ENCODE measurements around the gene DDX28. TPM values are rescaled to one million over a fixed set of nuclear protein-coding genes. Genes with fewer than 3 reads are reported as not detected.

DDX28 gene, protein sequence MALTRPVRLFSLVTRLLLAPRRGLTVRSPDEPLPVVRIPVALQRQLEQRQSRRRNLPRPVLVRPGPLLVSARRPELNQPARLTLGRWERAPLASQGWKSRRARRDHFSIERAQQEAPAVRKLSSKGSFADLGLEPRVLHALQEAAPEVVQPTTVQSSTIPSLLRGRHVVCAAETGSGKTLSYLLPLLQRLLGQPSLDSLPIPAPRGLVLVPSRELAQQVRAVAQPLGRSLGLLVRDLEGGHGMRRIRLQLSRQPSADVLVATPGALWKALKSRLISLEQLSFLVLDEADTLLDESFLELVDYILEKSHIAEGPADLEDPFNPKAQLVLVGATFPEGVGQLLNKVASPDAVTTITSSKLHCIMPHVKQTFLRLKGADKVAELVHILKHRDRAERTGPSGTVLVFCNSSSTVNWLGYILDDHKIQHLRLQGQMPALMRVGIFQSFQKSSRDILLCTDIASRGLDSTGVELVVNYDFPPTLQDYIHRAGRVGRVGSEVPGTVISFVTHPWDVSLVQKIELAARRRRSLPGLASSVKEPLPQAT
- 14.8 TPM for polyA plus RNA-seq (2012; ENCODE audit: low read depth, missing spikeins)

DNA sequence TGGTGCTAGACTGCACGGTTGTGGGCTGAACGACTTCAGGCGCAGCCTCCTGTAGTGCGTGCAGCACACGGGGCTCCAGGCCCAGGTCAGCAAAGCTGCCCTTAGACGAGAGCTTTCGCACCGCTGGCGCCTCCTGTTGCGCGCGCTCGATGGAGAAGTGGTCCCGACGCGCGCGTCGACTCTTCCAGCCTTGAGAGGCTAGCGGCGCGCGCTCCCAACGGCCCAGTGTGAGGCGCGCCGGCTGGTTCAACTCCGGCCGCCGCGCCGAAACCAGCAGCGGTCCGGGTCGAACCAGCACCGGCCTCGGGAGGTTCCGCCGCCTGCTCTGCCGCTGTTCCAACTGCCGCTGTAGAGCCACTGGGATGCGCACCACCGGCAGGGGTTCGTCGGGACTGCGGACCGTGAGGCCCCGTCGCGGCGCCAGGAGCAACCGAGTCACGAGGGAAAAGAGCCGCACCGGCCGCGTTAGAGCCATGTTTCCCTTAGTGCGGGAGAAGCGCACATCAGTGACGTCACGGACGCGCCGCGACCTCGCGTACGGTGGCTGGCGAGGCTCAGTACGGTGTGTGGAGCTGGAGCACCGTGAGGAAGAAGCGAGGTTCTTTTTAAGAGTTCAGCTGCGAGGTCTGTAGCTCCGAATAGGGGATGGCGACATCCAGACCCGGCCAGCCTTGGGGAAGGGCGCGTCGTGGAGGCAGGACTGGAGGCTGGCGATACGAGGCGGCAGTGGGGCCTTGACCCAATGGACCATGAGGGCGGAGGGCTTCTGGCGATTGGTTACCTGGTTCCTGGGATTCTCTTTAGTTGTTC lies at the start of gene DDX28, which contains the start of gene DUS2:
DDX28 (minus strand) TSS at position 505 of the 810 bp plus-strand sequence; CDS start at position 475, 30 bp downstream.
DUS2 (plus strand) TSS at position 557 of the 810 bp plus-strand sequence. CDS start 14,740 bp downstream, outside the sequence.
- DNase-seq (ENCODE audit: insufficient read length, low spot score) = peak; percentile 85
- TF ChIP-seq TAF1 (IDR thresholded peaks at IDR 0.05; ENCODE audit: low read depth, low read length) (peak; percentile 93), POLR2AphosphoS5 (IDR thresholded peaks at IDR 0.05; ENCODE audit: low read depth, low read length) (peak; percentile 86), POLR2A (IDR thresholded peaks at IDR 0.05; ENCODE audit: low read depth, low read length) (peak; percentile 84), PAX5 (IDR thresholded peaks at IDR 0.05; ENCODE audit: insufficient read depth, low read length, severe bottlenecking) (no peak), SPI1 (IDR thresholded peaks at IDR 0.05; ENCODE audit: low read depth, low read length) (no peak), POU2F2 (IDR thresholded peaks at IDR 0.05; ENCODE audit: low read depth, low read length) (0 out of 2 replicates have a peak, but pooled peaks have one; percentile 24)
- peak; percentile 93 for FAIRE-seq

DNA sequence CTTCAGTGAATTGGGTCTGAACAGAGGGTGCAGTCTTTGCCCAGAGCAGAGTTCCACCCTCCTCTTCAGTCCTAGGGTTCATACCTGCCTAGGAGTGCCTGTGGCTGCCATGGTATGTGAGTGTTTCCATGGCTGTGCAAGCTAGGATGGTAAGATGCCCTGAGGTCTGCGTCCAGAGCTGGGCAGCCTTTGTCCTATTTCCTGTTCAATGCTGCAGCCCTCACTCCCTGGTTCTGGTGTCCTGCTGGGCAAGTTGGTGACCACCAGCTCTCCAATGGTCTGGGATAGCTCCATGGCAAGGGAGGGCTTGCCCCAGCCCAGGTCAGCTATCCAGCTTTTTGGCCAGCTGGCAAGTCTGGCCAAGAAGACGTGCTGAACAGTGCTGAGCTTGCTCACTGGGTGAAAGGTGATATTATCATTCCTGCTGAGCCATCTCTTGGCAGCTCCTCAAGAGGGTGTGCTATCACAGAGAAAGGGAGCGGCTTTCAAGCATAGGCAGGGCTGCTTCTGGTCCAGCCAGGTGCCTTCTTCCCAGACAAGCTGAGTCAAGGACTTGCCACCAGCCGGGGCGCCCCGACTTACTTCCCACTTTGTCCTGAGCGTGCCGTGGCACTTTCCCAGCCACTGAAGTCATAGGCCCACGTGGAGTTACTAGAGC lies 49.1 kb upstream of the DDX28 start:
- DNase-seq (ENCODE audit: insufficient read length, low spot score) (no peak), FAIRE-seq (peak; percentile 71)
- TF ChIP-seq POLR2AphosphoS5 (IDR thresholded peaks at IDR 0.05; ENCODE audit: low read depth, low read length) = no peak
- TF ChIP-seq POU2F2 (IDR thresholded peaks at IDR 0.05; ENCODE audit: low read depth, low read length) = no peak
- TF ChIP-seq SPI1 (IDR thresholded peaks at IDR 0.05; ENCODE audit: low read depth, low read length) = no peak
- TF ChIP-seq TAF1 (IDR thresholded peaks at IDR 0.05; ENCODE audit: low read depth, low read length) = no peak
- no peak for TF ChIP-seq PAX5 (IDR thresholded peaks at IDR 0.05; ENCODE audit: insufficient read depth, low read length, severe bottlenecking)
- TF ChIP-seq POLR2A (IDR thresholded peaks at IDR 0.05; ENCODE audit: low read depth, low read length) = no peak

DNA sequence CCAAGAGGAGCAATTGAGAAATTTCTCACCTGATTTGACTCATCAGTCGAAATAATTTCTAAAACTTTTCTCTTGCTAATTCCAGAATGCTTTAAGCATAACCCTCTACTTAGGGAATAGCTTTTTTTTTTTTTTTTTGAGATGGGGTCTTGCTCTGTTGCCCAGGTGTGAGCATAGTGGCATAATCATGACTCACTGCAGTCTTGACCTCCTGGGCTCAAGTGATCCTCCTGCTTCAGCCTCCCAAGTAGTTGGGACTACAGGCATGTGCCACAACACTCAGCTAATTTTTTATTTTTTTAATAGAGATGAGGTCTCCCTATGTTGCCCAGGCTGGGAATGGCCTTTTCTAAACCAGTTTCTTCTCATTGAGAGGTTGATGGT lies 48.5 kb upstream of the DDX28 start:
- no peak for FAIRE-seq
- TF ChIP-seq POLR2A (IDR thresholded peaks at IDR 0.05; ENCODE audit: low read depth, low read length) (no peak), TAF1 (IDR thresholded peaks at IDR 0.05; ENCODE audit: low read depth, low read length) (no peak), POU2F2 (IDR thresholded peaks at IDR 0.05; ENCODE audit: low read depth, low read length) (no peak), POLR2AphosphoS5 (IDR thresholded peaks at IDR 0.05; ENCODE audit: low read depth, low read length) (no peak), PAX5 (IDR thresholded peaks at IDR 0.05; ENCODE audit: insufficient read depth, low read length, severe bottlenecking) (no peak), SPI1 (IDR thresholded peaks at IDR 0.05; ENCODE audit: low read depth, low read length) (no peak)
- no peak for DNase-seq (ENCODE audit: insufficient read length, low spot score)

DNA sequence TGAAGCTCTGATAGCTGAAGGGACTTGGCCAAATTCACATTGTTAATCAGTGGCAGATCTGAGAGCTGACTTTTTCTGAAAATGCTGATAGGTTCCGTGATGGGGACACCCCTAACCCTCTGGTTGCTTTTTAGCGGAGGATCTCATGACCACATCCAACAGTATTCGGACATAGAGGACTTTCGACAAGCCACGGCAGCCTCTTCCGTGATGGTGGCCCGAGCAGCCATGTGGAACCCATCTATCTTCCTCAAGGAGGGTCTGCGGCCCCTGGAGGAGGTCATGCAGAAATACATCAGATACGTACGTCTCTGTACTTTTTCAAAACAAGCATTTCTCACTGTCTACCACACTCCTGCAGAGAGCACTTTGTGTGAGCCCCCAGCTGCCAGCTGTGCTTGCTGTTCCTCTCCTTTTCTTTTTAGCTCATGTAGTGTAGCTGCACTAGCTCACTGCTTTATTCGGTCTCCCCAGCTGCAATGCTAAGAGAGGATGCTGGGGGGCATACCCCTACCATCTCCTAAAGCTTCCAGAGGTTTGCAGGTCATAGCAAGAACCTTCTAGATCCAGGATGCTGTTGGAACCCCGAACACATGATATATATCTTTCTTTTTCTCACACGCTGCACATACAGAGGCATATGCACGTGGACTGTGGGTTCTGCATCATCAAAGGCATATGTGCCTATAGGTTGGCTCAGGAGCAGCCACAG lies 47.9 kb upstream of the DDX28 start:
- FAIRE-seq (peak; percentile 82), DNase-seq (ENCODE audit: insufficient read length, low spot score) (no peak)
- TF ChIP-seq POLR2A (IDR thresholded peaks at IDR 0.05; ENCODE audit: low read depth, low read length) (no peak), POU2F2 (IDR thresholded peaks at IDR 0.05; ENCODE audit: low read depth, low read length) (no peak), TAF1 (IDR thresholded peaks at IDR 0.05; ENCODE audit: low read depth, low read length) (no peak)

DNA sequence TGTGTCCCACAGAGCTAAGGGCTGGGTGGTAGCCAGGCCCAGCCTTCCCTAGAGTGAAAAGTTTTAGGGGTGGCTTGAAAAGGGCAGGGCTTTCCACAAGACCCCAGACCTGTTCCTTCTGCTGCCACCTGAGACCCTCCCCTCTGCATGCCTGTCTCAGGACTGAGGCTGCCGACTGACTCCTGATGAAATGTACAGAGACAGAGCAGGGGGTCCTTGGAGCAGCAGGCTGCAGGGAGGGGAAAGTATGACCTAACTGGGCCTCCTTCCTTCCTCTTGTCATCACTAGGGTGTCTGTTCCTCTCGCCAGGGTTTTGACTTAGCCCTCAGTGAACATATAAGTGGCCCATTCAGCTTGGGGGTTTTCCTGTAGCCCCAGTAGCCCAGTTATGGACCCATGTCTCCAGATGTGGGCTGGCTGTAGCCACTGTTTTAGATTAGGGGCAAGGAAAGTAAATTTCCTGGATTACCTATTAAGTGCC lies 47.3 kb upstream of the DDX28 start:
- DNase-seq (ENCODE audit: insufficient read length, low spot score) (no peak), FAIRE-seq (no peak)
- TF ChIP-seq POLR2A (IDR thresholded peaks at IDR 0.05; ENCODE audit: low read depth, low read length) (no peak), SPI1 (IDR thresholded peaks at IDR 0.05; ENCODE audit: low read depth, low read length) (0 out of 2 replicates have a peak, but pooled peaks have one; percentile 6)

DNA sequence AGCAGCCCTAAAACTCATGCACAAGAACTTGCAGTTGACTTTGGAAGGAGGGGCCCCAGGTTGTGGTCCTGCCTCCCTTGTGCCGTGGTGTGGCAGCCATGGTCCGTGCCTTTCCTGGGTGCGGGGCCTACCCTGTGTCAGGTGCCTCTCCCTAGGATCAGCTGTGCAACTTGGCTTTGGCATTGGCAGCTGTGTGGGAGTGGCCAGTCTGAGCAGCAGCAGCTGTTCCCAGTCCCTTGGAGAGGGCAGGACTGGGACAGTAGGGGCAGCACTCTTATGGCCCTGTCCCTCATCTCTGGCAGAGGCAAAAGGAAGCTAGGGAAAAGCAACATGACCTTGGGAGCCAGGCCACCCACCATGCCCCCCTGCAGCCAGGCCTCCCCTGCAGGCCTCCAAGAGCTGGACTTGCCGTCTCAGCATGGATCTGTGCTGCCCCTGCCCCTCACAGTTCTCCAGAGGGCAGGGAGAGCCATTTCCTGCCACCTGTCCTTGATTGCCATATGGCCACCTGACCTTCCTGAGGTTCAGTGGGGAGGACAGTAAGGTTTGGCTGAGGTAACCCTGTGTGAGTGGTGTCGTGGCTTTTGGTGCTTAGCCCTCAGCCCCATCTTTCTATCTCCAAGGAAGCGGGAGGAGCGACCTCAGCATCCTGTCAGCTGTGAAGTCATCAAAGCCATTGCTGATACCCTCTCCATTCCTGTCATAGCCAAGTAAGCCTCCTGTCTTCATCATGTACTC lies 46.6 kb upstream of the DDX28 start:
- no peak for DNase-seq (ENCODE audit: insufficient read length, low spot score)
- TF ChIP-seq PAX5 (IDR thresholded peaks at IDR 0.05; ENCODE audit: insufficient read depth, low read length, severe bottlenecking) (no peak), POLR2A (IDR thresholded peaks at IDR 0.05; ENCODE audit: low read depth, low read length) (no peak)
- peak; percentile 55 for FAIRE-seq

DNA sequence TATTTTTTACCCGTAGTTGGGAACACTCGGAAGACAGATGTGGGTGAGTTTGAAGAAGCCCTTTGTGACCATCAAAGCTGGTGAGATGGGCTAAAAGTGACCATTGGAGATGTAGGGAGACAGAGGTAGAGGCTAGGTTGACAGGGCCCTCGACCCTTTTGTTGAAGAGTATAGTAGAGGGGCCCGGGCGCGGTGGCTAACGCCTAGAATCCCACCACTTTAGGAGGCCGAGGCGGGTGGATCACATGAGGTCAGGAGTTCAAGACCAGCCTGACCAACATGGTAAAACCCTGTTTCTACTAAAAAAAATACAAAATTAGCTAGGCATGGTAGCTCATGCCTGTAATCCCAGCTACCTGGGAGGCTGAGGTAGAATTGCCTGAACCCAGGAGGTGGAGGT lies 45.9 kb upstream of the DDX28 start:
- DNase-seq (ENCODE audit: insufficient read length, low spot score) = no peak
- no peak for FAIRE-seq
- TF ChIP-seq TAF1 (IDR thresholded peaks at IDR 0.05; ENCODE audit: low read depth, low read length) (no peak), SPI1 (IDR thresholded peaks at IDR 0.05; ENCODE audit: low read depth, low read length) (no peak), PAX5 (IDR thresholded peaks at IDR 0.05; ENCODE audit: insufficient read depth, low read length, severe bottlenecking) (no peak), POLR2AphosphoS5 (IDR thresholded peaks at IDR 0.05; ENCODE audit: low read depth, low read length) (no peak), POU2F2 (IDR thresholded peaks at IDR 0.05; ENCODE audit: low read depth, low read length) (no peak)

DNA sequence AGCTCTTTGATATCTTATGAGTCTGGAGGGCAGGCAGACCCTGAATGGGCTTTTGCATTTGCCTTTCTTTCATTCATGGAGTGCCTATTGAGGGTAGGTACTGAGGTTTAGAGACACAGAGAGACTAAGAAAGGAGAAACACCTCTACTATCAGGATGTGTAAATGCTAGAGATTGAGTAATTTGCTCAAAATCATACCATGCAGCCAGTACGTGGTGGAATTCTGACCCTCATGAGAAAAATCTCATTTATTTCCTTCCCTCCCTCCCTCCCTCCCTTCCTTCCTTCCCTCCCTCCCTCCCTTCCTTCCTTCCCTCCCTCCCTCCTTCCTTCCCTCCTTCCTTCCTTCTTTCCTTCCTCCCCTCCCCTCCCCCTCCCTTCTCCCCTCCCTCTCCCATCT lies 43.7 kb upstream of the DDX28 start:
- DNase-seq (ENCODE audit: insufficient read length, low spot score) (no peak), FAIRE-seq (no peak)
- TF ChIP-seq POLR2AphosphoS5 (IDR thresholded peaks at IDR 0.05; ENCODE audit: low read depth, low read length) (no peak), POU2F2 (IDR thresholded peaks at IDR 0.05; ENCODE audit: low read depth, low read length) (no peak), POLR2A (IDR thresholded peaks at IDR 0.05; ENCODE audit: low read depth, low read length) (no peak), TAF1 (IDR thresholded peaks at IDR 0.05; ENCODE audit: low read depth, low read length) (no peak), PAX5 (IDR thresholded peaks at IDR 0.05; ENCODE audit: insufficient read depth, low read length, severe bottlenecking) (no peak), SPI1 (IDR thresholded peaks at IDR 0.05; ENCODE audit: low read depth, low read length) (no peak)
